Activated naive CD4-positive, alpha-beta T cell treated with anti-CD3 and anti-CD28 coated beads, Interleukin-2, amount 10 ng/mL, durations not matched to agents 7 days and 5 days (primary cell): ENCODE results near the gene MYO5C.
A peak's percentile ranks its signal among the peaks of the same experiment; 100 is the strongest.
"Not testable (repeated sequence)": the region's sequence is repeated elsewhere in the genome, so short reads cannot be mapped to it uniquely, and the experiment has no call there.

Experiments
- CTCF ChIA-PET: fragments of 350-600 bp; sonication (Branson Sonifier 250); formaldehyde crosslinking; loops from one replicate; lab custom pipeline; 2021; ENCODE audit warnings: antibody characterized with exemption; lab: Charles Lee
- DNase-seq: peaks from one replicate; pipeline ENCODE4 v3.0.0-alpha.2; 2020
- H3K27ac Mint-ChIP-seq: one replicate; pipeline ENCODE4 v1.8.0; 2021; ENCODE audit warnings: mild to moderate bottlenecking, moderate library complexity, mixed read lengths
- H3K27me3 Mint-ChIP-seq: one replicate; pipeline ENCODE4 v1.8.0; 2021; ENCODE audit warnings: mild to moderate bottlenecking, mixed read lengths
- H3K36me3 Mint-ChIP-seq: one replicate; pipeline ENCODE4 v1.8.0; 2021; ENCODE audit warnings: mixed read lengths
- H3K4me1 Mint-ChIP-seq: one replicate; pipeline ENCODE4 v1.8.0; 2021; ENCODE audit warnings: mixed read lengths
- H3K4me3 Mint-ChIP-seq: one replicate; pipeline ENCODE4 v1.8.0; 2021; ENCODE audit warnings: mild to moderate bottlenecking, moderate library complexity, mixed read lengths
- H3K9me3 Mint-ChIP-seq: one replicate; pipeline ENCODE4 v1.8.0; 2021; ENCODE audit warnings: mixed read lengths

The MYO5C gene

DNA sequence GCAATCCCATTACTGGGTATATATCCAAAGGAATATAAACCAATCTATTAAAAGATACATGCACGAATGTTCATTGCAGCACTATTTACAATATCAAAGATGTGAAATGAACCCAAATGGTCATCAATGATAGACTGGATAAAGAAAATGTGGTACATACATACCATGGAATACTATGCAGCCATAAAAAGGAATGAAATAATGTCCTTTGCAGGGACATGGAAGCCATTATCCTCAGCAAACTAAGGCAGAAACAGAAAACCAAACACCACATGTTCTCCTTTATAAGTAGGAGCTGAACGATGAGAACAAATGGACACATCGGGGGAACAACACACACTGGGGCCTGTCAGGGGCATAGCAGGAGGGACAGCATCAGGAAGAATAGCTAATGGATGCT lies 125.4 kb downstream of the MYO5C start:
- not testable (repeated sequence) for H3K36me3 Mint-ChIP-seq, H3K4me3 Mint-ChIP-seq, H3K27ac Mint-ChIP-seq, H3K9me3 Mint-ChIP-seq, DNase-seq, H3K27me3 Mint-ChIP-seq
- CTCF ChIA-PET, result interaction anchor here (1.4 to 1.6 kb wide), 3 partner anchors 31 to 57 kb away, joined by 3 to 7 read pairs (median 4); no protein-coding TSS in a partner anchor
- H3K4me1 Mint-ChIP-seq, result peaks cover 26% of the 10 kb centered on the region

DNA sequence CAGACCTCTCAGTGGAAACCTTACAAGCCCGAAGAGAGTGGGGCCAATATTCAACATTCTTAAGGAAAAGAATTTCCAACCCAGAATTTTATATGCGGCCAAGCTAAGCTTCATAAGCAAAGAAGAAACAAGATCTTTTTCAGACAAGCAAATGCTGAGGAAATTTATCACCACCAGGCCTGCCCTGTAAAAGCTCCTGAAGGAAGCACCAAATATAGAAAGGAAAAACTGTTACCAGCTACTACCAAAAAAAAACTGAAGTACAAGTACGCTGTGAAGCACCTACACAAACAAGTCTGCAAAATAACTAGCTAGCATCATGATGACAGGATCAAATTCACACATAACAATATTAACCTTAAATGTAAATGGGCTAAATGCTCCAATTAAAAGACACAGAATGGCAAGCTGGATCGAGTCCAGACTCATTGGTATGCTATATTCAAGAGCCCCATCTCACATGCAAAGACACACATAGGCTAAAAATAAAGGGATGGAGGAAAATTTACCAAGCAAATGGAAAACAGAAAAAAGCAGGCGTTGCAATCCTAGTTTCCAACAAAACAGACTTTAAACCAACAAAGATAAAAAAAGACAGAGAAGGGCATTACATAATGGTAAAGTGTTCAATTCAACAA lies 130.0 kb downstream of the MYO5C start:
- H3K27me3 Mint-ChIP-seq, H3K4me3 Mint-ChIP-seq, H3K27ac Mint-ChIP-seq, DNase-seq, H3K9me3 Mint-ChIP-seq: not testable (repeated sequence)
- H3K4me1 Mint-ChIP-seq, result peaks cover 20% of the 10 kb centered on the region
- CTCF ChIA-PET, result interaction anchor here (1.2 to 3.4 kb wide), 4 partner anchors 12 to 62 kb away, joined by 3 to 13 read pairs (median 4); no protein-coding TSS in a partner anchor
- peaks cover 21% of the 10 kb centered on the region for H3K36me3 Mint-ChIP-seq

GRCh38 chr15:52164631-52165265 lies 130.9 kb downstream of the MYO5C start:
- Mint-ChIP-seq H3K36me3 (peaks cover 19% of the 10 kb centered on the region), H3K9me3 (no peaks in the 10 kb centered on the region), H3K4me1 (peaks cover 13% of the 10 kb centered on the region), H3K27ac (no peak overlapping the region), H3K4me3 (no peak overlapping the region), H3K27me3 (no peaks in the 10 kb centered on the region)
- no peak for DNase-seq
- CTCF ChIA-PET, result interaction anchor here (1.2 to 3.4 kb wide), 5 partner anchors 11 to 63 kb away, joined by 3 to 13 read pairs (median 5); no protein-coding TSS in a partner anchor

- CTCF ChIA-PET, result interaction anchor here (1.2 to 3.4 kb wide), 6 partner anchors 10 to 62 kb away, joined by 3 to 13 read pairs (median 4); no protein-coding TSS in a partner anchor
- no peaks in the 10 kb centered on the region for H3K27me3 Mint-ChIP-seq
These were observed 132.0 kb downstream of the MYO5C start for GRCh38 chr15:52163321-52164190.

DNA sequence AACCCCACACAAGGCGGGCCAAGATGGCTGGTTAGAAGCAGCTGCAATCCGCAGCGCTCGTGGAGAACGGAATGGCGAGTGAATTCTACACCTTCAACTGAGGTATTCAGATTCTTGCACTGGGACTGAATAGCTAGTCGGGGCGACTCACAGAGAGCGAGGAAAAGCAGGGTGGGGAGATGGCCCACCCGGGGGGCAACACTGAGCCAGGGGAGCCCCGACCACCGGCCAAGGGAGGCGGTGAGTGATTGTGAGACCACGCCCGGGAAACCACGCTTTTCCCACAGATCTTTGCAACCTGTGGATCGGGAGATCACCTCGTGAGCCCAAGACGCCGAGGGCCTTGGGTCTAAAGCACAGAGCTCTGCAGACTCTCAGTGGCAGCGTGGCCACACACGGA lies 132.7 kb downstream of the MYO5C start:
- no peak overlapping the region for H3K4me3 Mint-ChIP-seq
- CTCF ChIA-PET, result interaction anchor here (1.2 to 3.4 kb wide), 5 partner anchors 11 to 58 kb away, joined by 4 to 13 read pairs (median 5); no protein-coding TSS in a partner anchor
- no peak overlapping the region for H3K27ac Mint-ChIP-seq

More at GRCh38 chr15:52163321-52164190, 132.0 kb downstream of the MYO5C start:
- H3K27ac Mint-ChIP-seq, result no peak overlapping the region
- H3K4me1 Mint-ChIP-seq, result peaks cover 10% of the 10 kb centered on the region
- DNase-seq, result peak; percentile 33
- peaks cover 23% of the 10 kb centered on the region for H3K36me3 Mint-ChIP-seq
- no peaks in the 10 kb centered on the region for H3K9me3 Mint-ChIP-seq
- no peak overlapping the region for H3K4me3 Mint-ChIP-seq

DNA sequence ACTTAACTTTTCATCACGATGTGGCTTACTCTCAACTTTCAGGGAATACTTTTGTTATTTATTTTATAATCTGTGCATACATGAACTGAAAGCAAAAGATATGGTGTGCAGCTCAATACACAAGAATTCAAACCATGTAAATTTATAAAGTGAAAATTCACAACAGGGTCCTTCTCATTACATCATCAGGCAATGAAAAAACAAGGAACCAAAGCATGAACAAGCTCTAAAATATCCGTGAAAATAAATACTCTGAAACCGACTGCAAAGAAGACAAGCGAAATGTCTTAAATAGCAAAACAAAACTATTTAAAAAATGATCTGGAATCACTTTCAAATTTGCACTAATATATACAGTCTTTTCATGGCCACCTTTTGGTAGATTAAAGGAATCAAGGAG lies 133.3 kb downstream of the MYO5C start:
- H3K4me1 Mint-ChIP-seq, result peaks cover 10% of the 10 kb centered on the region
- no peak for DNase-seq
- H3K27ac Mint-ChIP-seq, result no peak overlapping the region
- CTCF ChIA-PET, result interaction anchor here (1.2 to 2.1 kb wide), 2 partner anchors 17 to 59 kb away, joined by 4 to 6 read pairs; no protein-coding TSS in a partner anchor
- H3K4me3 Mint-ChIP-seq, result no peak overlapping the region
- no peaks in the 10 kb centered on the region for H3K27me3 Mint-ChIP-seq
- peaks cover 23% of the 10 kb centered on the region for H3K36me3 Mint-ChIP-seq
- H3K9me3 Mint-ChIP-seq, result no peaks in the 10 kb centered on the region

More for the DNA sequence above, 132.7 kb downstream of the MYO5C start:
- Mint-ChIP-seq H3K36me3 (peaks cover 23% of the 10 kb centered on the region), H3K4me1 (peaks cover 10% of the 10 kb centered on the region), H3K9me3 (no peaks in the 10 kb centered on the region), H3K27me3 (no peaks in the 10 kb centered on the region)
- DNase-seq, result no peak

- H3K9me3 Mint-ChIP-seq, result no peaks in the 10 kb centered on the region
- H3K36me3 Mint-ChIP-seq, result peaks cover 23% of the 10 kb centered on the region
- H3K4me1 Mint-ChIP-seq, result peaks cover 8% of the 10 kb centered on the region
- no peaks in the 10 kb centered on the region for H3K27me3 Mint-ChIP-seq
- no peak overlapping the region for H3K4me3 Mint-ChIP-seq
- H3K27ac Mint-ChIP-seq, result no peak overlapping the region
- CTCF ChIA-PET, result interaction anchor here (2.1 kb wide), 1 partner anchor 17 kb away, joined by 6 read pairs; no protein-coding TSS in a partner anchor
- DNase-seq, result no peak
These were observed 134.1 kb downstream of the MYO5C start for GRCh38 chr15:52161406-52161966.

GRCh38 chr15:52159645-52160044 lies 136.0 kb downstream of the MYO5C start:
- Mint-ChIP-seq H3K36me3 (peaks cover 23% of the 10 kb centered on the region), H3K9me3 (no peaks in the 10 kb centered on the region)

DNA sequence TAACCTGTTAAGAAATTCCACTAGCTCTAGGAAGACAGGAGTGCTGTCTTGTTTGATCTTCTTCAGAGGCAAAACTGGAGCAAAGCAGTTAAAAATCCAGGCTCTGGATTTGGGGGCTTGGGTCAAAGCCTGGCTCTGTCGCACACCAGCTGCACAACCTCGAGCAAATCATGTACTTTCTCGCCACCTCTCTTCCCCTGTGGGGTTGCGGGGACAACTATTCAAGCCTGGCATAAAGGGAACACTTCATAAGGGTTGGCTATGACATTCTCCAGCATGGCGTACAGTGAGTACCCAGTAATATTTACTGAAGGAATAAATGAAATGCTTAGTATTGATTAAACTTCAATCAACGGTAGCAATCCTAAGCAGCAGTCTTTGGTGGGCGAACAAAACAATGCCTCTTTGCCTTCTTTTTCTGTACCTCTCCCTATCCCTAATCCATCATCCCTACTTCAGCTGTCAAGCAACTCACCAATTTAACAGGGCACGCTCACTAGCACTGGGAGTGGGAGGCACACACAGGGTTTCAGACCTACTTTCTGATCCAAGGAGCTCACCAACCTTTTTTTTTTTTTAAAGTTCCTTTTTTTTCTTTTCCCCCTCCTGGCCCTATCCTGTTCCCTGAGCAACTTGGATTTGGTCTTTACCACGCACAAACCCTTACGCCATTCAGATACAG lies 137.4 kb downstream of the MYO5C start:
- no peaks in the 10 kb centered on the region for H3K4me1 Mint-ChIP-seq
- no peaks in the 10 kb centered on the region for H3K27me3 Mint-ChIP-seq
- no peaks in the 10 kb centered on the region for H3K9me3 Mint-ChIP-seq
- no peak for DNase-seq
- H3K4me3 Mint-ChIP-seq, result no peak overlapping the region
- CTCF ChIA-PET, result interaction anchor here (1.5 kb wide), 1 partner anchor 14 kb away, joined by 4 read pairs; no protein-coding TSS in a partner anchor
- no peak overlapping the region for H3K27ac Mint-ChIP-seq
- H3K36me3 Mint-ChIP-seq, result peaks cover 25% of the 10 kb centered on the region

More at GRCh38 chr15:52159645-52160044, 136.0 kb downstream of the MYO5C start:
- no peak overlapping the region for H3K27ac Mint-ChIP-seq
- H3K4me3 Mint-ChIP-seq, result no peak overlapping the region
- no peak for DNase-seq
- H3K4me1 Mint-ChIP-seq, result peaks cover 2% of the 10 kb centered on the region
- CTCF ChIA-PET, result no interaction called here
- H3K27me3 Mint-ChIP-seq, result no peaks in the 10 kb centered on the region

DNA sequence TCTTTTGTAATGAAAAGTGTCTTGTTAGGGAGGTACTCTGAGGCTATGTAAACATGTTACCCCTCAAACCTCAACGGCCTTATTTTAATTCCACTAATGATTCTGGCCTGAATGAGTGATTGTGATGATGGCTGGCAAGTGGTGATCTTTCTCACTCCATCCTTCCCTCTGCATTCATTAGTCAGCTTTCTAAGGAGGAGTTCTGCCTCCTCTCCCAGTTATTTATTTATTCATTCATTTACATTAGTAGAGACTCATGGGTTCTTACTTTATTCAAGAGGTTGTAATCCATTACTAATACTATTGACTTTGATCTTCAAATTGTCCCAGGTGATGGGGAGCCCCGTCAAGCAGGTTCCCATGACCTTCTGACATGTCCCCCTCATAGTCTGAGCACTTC lies 139.7 kb downstream of the MYO5C start:
- Mint-ChIP-seq H3K27me3 (no peaks in the 10 kb centered on the region), H3K27ac (no peak overlapping the region), H3K4me1 (no peaks in the 10 kb centered on the region), H3K36me3 (peaks cover 16% of the 10 kb centered on the region), H3K4me3 (no peak overlapping the region), H3K9me3 (no peaks in the 10 kb centered on the region)
- no peak for DNase-seq
- CTCF ChIA-PET, result no interaction called here

DNA sequence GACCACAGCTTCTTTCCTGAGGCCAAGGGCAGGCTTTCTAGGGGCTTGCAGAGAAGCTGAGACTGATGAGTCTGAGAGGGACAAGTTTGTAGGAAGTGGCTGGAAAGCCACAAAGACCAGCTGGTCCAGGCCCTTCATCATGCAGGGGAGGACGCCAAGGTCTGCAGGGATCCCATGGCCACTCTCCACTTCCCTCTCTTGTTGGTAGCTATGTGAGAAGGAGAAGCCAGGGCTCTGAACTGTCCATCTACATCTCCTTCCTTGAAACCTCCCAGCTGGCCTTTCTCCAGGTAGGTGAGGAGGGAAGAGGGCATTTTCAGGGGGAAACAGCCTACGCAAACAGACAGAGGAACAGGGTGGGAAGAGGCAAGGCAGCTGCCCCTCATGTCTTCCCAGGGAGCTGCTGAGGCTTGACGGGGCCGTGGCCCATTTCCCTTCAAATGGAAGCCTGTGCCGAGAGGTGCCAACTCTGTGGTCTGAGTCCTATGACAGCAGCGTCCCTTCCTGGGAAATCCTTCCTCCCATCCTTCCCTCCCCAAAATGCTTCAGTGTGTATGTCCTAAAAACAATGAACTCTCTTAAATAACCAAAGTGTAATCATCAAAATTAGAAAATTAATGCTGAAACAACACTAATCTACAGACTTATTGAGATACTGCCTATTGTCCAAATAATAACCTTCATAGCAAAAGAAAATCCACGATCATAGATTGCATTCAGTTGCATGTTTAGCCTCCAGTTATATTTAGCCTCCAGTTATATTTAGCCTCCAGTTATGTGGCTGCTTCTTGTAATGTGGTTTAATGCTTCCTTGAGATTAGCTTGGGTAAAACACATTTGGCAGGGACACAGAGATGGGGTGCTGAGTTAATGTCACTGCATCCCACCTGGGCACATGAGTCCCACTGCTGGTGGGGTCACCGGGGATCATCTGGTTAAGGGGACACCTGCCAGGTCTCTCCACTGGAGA lies 140.4 kb downstream of the MYO5C start:
- Mint-ChIP-seq H3K27ac (no peak overlapping the region), H3K27me3 (no peaks in the 10 kb centered on the region), H3K4me3 (no peak overlapping the region), H3K4me1 (no peaks in the 10 kb centered on the region), H3K36me3 (peaks cover 17% of the 10 kb centered on the region), H3K9me3 (no peaks in the 10 kb centered on the region)
- no peak for DNase-seq
- CTCF ChIA-PET, result interaction anchor here (1.0 to 2.3 kb wide), 2 partner anchors 15 to 53 kb away, joined by 3 to 10 read pairs; no protein-coding TSS in a partner anchor
